Hepatocyte (in vitro differentiated cells): ENCODE measurements around the gene FGF13. TPM values are rescaled to one million over a fixed set of nuclear protein-coding genes. Genes with fewer than 3 reads are reported as not detected.

Experiments used
- DNase-seq: peaks from one replicate; pipeline ENCODE4 v3.0.0-alpha.2; 2016; ENCODE audit warnings: low spot score
- H2AFZ ChIP-seq: fragments of 200-600 bp; sonication (generic); 2 replicates; pipeline ENCODE4 v1.6.0; 2016; ENCODE audit warnings: antibody characterized with exemption, mild to moderate bottlenecking
- H3K27ac ChIP-seq: fragments of 200-600 bp; sonication (generic); 2 replicates; pipeline ENCODE4 v1.5.1; 2016; ENCODE audit warnings: mild to moderate bottlenecking
- H3K27me3 ChIP-seq: fragments of 200-600 bp; sonication (generic); 2 replicates; pipeline ENCODE4 v1.6.1; 2016
- H3K36me3 ChIP-seq: fragments of 200-600 bp; sonication (generic); replicated peaks from 2 replicates; pipeline ENCODE4 v1.5.1; 2016; ENCODE audit warnings: low read depth; ENCODE audit not compliant: insufficient read depth
- H3K4me1 ChIP-seq: fragments of 200-600 bp; sonication (generic); 2 replicates; pipeline ENCODE4 v1.5.1; 2016; ENCODE audit warnings: mild to moderate bottlenecking, moderate library complexity; ENCODE audit not compliant: insufficient read depth
- H3K4me2 ChIP-seq: fragments of 200-600 bp; sonication (generic); 2 replicates; pipeline ENCODE4 v1.6.0; 2016
- H3K4me3 ChIP-seq: fragments of 200-600 bp; sonication (generic); 2 replicates; pipeline ENCODE4 v1.5.1; 2016; ENCODE audit warnings: mild to moderate bottlenecking
- H3K79me2 ChIP-seq: fragments of 200-600 bp; sonication (generic); 2 replicates; pipeline ENCODE4 v1.6.0; 2017; ENCODE audit warnings: mild to moderate bottlenecking
- H3K9me2 ChIP-seq: fragments of 200-600 bp; sonication (generic); replicated peaks from 2 replicates; pipeline ENCODE4 v1.6.0; 2017; ENCODE audit warnings: mild to moderate bottlenecking; ENCODE audit not compliant: insufficient read depth
- H3K9me3 ChIP-seq: fragments of 200-600 bp; sonication (generic); 2 replicates; pipeline ENCODE4 v1.5.1; 2016; ENCODE audit warnings: low read depth, mild to moderate bottlenecking
- H4K20me1 ChIP-seq: fragments of 200-600 bp; sonication (generic); 2 replicates; pipeline ENCODE4 v1.6.0; 2016; ENCODE audit warnings: mild to moderate bottlenecking; ENCODE audit not compliant: insufficient read depth, poor library complexity, severe bottlenecking
- EZH2 ChIP-seq: fragments of 200-600 bp; sonication (generic); IDR thresholded peaks from 2 replicates; pipeline ENCODE4 v1.6.1; 2016; ENCODE audit warnings: antibody characterized with exemption, mild to moderate bottlenecking, borderline replicate concordance
- EZH2phosphoT487 ChIP-seq: fragments of 200-600 bp; sonication (generic); IDR thresholded peaks from one replicate; pipeline ENCODE4 v1.6.1; 2018; ENCODE audit warnings: antibody characterized with exemption, mild to moderate bottlenecking, low read depth, moderate library complexity; ENCODE audit not compliant: unreplicated experiment, severe bottlenecking
- WGBS: methylation state at CpG from one replicate; pipeline ENCODE4 v1.1.6; 2016; ENCODE audit warnings: low lambda C conversion rate; ENCODE audit errors: missing lambda C conversion rate; 5-methylcytosine and 5-hydroxymethylcytosine counted together
- polyA plus RNA-seq: library from polyadenylated mRNA; unstranded; fragments of >200 nt; fragmentation: Nextera tagmentation; extraction: Ambion mirVana; gene quantifications from 2 replicates; pipeline ENCODE4 v1.2.1, GENCODE V29; 2016
- total RNA-seq: library from RNA; depleted of rRNA; stranded (reverse); fragments of >200 nt; gene quantifications from 2 replicates; pipeline ENCODE4 v1.2.3, GENCODE V29; 2014
- TF ChIP-seq, protein P1 (sequence below): fragments of 200-600 bp; sonication (generic); IDR thresholded peaks from 2 replicates; pipeline ENCODE4 v1.5.1; 2016; ENCODE audit warnings: antibody characterized with exemption, mild to moderate bottlenecking; ENCODE audit not compliant: poor library complexity

The FGF13 gene
- total and polyA plus RNA-seq, 2 experiments from 2014 or later: 9.5 to 13.1 TPM

DNA sequence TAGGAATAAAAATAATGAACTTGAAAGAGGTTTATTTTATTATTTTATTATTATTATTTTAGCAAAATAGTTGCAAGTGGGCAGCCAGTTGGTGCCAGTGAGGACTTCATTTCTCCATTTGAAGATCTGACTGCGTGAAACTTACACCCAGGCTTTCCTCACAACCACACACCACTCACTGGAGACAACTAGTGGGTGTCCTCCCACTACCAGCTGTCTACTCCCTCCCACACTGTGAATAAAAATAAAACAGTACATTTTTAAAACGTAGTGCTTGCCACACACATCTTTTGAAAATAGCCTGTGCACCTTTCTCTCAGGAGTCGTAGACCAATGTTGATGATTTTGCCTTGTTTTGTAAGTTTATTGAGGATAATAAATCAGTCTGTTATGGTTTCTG is 7.4 kb downstream of the FGF13 start:
- TF ChIP-seq, protein P1, sequence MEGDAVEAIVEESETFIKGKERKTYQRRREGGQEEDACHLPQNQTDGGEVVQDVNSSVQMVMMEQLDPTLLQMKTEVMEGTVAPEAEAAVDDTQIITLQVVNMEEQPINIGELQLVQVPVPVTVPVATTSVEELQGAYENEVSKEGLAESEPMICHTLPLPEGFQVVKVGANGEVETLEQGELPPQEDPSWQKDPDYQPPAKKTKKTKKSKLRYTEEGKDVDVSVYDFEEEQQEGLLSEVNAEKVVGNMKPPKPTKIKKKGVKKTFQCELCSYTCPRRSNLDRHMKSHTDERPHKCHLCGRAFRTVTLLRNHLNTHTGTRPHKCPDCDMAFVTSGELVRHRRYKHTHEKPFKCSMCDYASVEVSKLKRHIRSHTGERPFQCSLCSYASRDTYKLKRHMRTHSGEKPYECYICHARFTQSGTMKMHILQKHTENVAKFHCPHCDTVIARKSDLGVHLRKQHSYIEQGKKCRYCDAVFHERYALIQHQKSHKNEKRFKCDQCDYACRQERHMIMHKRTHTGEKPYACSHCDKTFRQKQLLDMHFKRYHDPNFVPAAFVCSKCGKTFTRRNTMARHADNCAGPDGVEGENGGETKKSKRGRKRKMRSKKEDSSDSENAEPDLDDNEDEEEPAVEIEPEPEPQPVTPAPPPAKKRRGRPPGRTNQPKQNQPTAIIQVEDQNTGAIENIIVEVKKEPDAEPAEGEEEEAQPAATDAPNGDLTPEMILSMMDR: no peak
- TF ChIP-seq EZH2phosphoT487 (no peak), EZH2 (no peak)
- DNase-seq: no peak
- H2AFZ ChIP-seq: no peak overlapping the region
- no peaks in the 10 kb centered on the region for H3K9me3 ChIP-seq
- no peaks in the 10 kb centered on the region for H3K9me2 ChIP-seq
- no peaks in the 10 kb centered on the region for H3K4me1 ChIP-seq
- no peak overlapping the region for H3K4me2 ChIP-seq
- H3K27ac ChIP-seq: no peak overlapping the region
- H3K79me2 ChIP-seq: no peaks in the 10 kb centered on the region
- H3K4me3 ChIP-seq: no peak overlapping the region
- H4K20me1 ChIP-seq: no peaks in the 10 kb centered on the region
- H3K27me3 ChIP-seq: no peaks in the 10 kb centered on the region
- WGBS: 69% methylated on average over 3 of the region's 3 CpGs
- H3K36me3 ChIP-seq: no peaks in the 10 kb centered on the region

DNA sequence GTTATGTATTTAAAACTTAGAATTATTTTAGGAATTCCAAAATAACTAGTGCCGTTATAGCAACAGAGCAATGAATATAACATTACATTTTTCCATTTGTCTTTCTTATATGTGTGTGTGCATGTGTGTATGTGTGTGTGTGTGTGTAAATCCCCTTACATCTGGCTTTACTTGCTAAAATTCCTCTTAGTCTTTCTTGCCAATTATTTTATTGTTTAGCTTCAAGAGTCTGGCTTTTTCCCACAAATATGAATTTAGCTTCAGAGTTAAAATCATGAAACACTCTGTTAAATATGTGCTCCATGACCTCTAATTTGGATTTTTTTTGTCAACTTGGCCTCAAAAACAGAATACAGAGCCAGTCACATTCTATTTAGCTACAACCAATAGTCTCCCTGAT is 18.9 kb downstream of the FGF13 start:
- Histone ChIP-seq H3K4me3 (no peak overlapping the region), H3K27me3 (no peaks in the 10 kb centered on the region), H4K20me1 (no peaks in the 10 kb centered on the region), H3K9me3 (no peaks in the 10 kb centered on the region), H3K36me3 (no peaks in the 10 kb centered on the region), H3K9me2 (no peaks in the 10 kb centered on the region), H3K4me1 (no peaks in the 10 kb centered on the region), H2AFZ (no peak overlapping the region), H3K79me2 (no peaks in the 10 kb centered on the region), H3K4me2 (no peak overlapping the region), H3K27ac (no peak overlapping the region)
- TF ChIP-seq EZH2 (no peak), EZH2phosphoT487 (no peak)
- TF ChIP-seq, protein P1: no peak
- DNase-seq: no peak
- WGBS: 93% methylated on average over 1 of the region's 1 CpG

DNA sequence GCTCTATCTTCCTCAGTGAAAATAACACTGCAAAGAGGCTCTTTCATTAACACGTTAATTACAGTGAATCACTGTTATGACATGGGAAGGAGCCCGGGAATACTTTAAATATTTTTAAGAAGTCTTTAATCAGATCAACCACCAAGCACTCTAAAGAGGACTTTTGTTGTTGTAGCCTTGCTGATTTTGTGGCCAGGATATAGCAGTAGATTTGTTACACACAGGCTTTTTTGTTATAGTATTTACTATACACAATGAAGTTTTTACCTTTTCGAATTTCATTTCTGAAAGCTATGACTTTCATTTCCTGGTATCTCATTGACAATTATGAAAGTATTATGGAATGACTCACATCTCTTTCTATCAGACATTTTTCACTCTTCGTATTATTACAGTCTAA is 20.3 kb downstream of the FGF13 start:
- H3K36me3 ChIP-seq: no peaks in the 10 kb centered on the region
- H3K27ac ChIP-seq: no peak overlapping the region
- WGBS: 78% methylated on average over 4 of the region's 4 CpGs
- H3K4me1 ChIP-seq: no peaks in the 10 kb centered on the region
- H2AFZ ChIP-seq: no peak overlapping the region
- no peaks in the 10 kb centered on the region for H4K20me1 ChIP-seq
- no peak overlapping the region for H3K4me2 ChIP-seq
- H3K9me2 ChIP-seq: no peaks in the 10 kb centered on the region
- H3K4me3 ChIP-seq: no peak overlapping the region
- no peaks in the 10 kb centered on the region for H3K9me3 ChIP-seq
- TF ChIP-seq, protein P1: no peak
- TF ChIP-seq EZH2 (no peak), EZH2phosphoT487 (no peak)
- no peaks in the 10 kb centered on the region for H3K27me3 ChIP-seq
- DNase-seq: no peak
- no peaks in the 10 kb centered on the region for H3K79me2 ChIP-seq

- H3K36me3 ChIP-seq: no peaks in the 10 kb centered on the region
- no peaks in the 10 kb centered on the region for H4K20me1 ChIP-seq
- H3K9me3 ChIP-seq: no peaks in the 10 kb centered on the region
- DNase-seq: no peak
- TF ChIP-seq EZH2phosphoT487 (no peak), EZH2 (no peak)
- TF ChIP-seq, protein P1: no peak
- H3K4me3 ChIP-seq: no peak overlapping the region
- H2AFZ ChIP-seq: no peak overlapping the region
- no peaks in the 10 kb centered on the region for H3K4me1 ChIP-seq
- no peaks in the 10 kb centered on the region for H3K79me2 ChIP-seq
- no peaks in the 10 kb centered on the region for H3K27me3 ChIP-seq
- no peak overlapping the region for H3K4me2 ChIP-seq
- H3K27ac ChIP-seq: no peak overlapping the region
- H3K9me2 ChIP-seq: no peaks in the 10 kb centered on the region
Observed at GRCh38 chrX:138690591-138690990, 20.9 kb downstream of the FGF13 start.
